Stomach (tissue), 9 donors: ENCODE results near the gene MOV10L1. TPM values are rescaled to one million over a fixed set of nuclear protein-coding genes. Genes with fewer than 3 reads are reported as not detected.

Experiments
- DNase-seq, 2 donors: peaks; one replicate each; pipeline versions ENCODE4 v3.0.0 to v3.0.0-alpha.2; 2013 to 2019
- H3K27ac ChIP-seq, 5 donors: fragments of 200-600 bp in 4 of 5; sonication (generic) in 4 of 5; one replicate each; pipeline ENCODE4 v1.5.1; 2013 to 2019; ENCODE audit warnings: mild to moderate bottlenecking in 1 of 5, moderate library complexity in 1 of 5
- H3K27me3 ChIP-seq, 3 donors: fragments of 200-600 bp; sonication (generic); one replicate each; pipeline ENCODE4 v1.5.1; 2017 to 2019; ENCODE audit warnings: mixed run types in 1 of 3
- H3K36me3 ChIP-seq, 4 donors: fragments of 200-600 bp; sonication (generic); 1 replicate in 3 of 4; 2 replicates in 1 of 4; pipeline ENCODE4 v1.5.1; 2016 to 2019
- H3K4me1 ChIP-seq, 4 donors: fragments of 200-600 bp; sonication (generic); one replicate each; pipeline ENCODE4 v1.5.1; 2016 to 2019
- H3K4me3 ChIP-seq, 4 donors: fragments of 200-600 bp; sonication (generic) in 3 of 4; one replicate each; pipeline ENCODE4 v1.5.1; 2016 to 2019; ENCODE audit warnings: mild to moderate bottlenecking in 1 of 4
- H3K9me3 ChIP-seq, 4 donors: fragments of 200-600 bp; sonication (generic); one replicate each; pipeline ENCODE4 v1.5.1; 2016 to 2019
- CTCF ChIP-seq, 7 experiments: fragments of 450-650 bp in 4 of 7; fragments of 200-600 bp in 3 of 7; sonication (generic) in 3 of 7; IDR thresholded peaks; one replicate each; pipeline ENCODE4 v1.5.1; 2016 to 2019; ENCODE audit warnings: antibody characterized with exemption in 7 of 7, control low read depth in 2 of 7, mild to moderate bottlenecking in 1 of 7
- EP300 ChIP-seq: sonication (generic); formaldehyde crosslinking; IDR thresholded peaks from one replicate; pipeline ENCODE4 v1.6.1; 2017; ENCODE audit warnings: antibody characterized with exemption
- POLR2A ChIP-seq, 4 donors: fragments of 450-650 bp; IDR thresholded peaks; one replicate each; pipeline ENCODE4 v1.6.1; 2016; ENCODE audit warnings: antibody characterized with exemption in 4 of 4, control low read depth in 2 of 4, mild to moderate bottlenecking in 1 of 4, moderate library complexity in 1 of 4
- POLR2AphosphoS5 ChIP-seq, 3 donors: sonication (generic); formaldehyde crosslinking; IDR thresholded peaks; one replicate each; pipeline ENCODE4 v1.6.1; 2016; ENCODE audit warnings: antibody characterized with exemption in 3 of 3
- WGBS, 5 donors: extraction: QIAGEN DNeasy Blood & Tissue Kit in 3 of 5; methylation state at CpG; one replicate each; pipeline versions ENCODE4 v1.1.5 to v1.1.7; 2013 to 2018; 5-methylcytosine and 5-hydroxymethylcytosine counted together
- intact Hi-C: fragments of 100-400 bp; cut with DNase I; formaldehyde crosslinking; loops from one replicate; pipeline ENCODE4 v1.15.1; 2023; ENCODE audit warnings: low total_unique reads
- polyA plus RNA-seq, 3 donors: library from polyadenylated mRNA; stranded (reverse); fragments of 200-250 nt; gene quantifications; one replicate each; pipeline ENCODE4 v1.2.3, GENCODE V29; 2013
- total RNA-seq, 5 donors: library from RNA; depleted of rRNA; stranded (reverse); fragments of >200 nt; gene quantifications; one replicate each; pipeline versions ENCODE4 v1.1.0 to v1.2.3, GENCODE V29; 2014 to 2016
- donor health status: healthy with polysubstance abuse.
- donor health status: Bipolar disorder and iron deficiency.
- donor health status: healthy.

The MOV10L1 gene
- total and polyA plus RNA-seq, 8 donors = 0.12 to 2.8 (median 0.46) TPM; not detected in 3

- Histone ChIP-seq H3K27me3 (peaks cover 0 to 11% (median 0%) of the 10 kb centered on the region in 3 donors), H3K4me1 (peaks cover 6 to 9% (median 8%) of the 10 kb centered on the region in 4 donors), H3K4me3 (no peak overlapping the region), H3K36me3 (no peaks in the 10 kb centered on the region), H3K27ac (no peak overlapping the region), H3K9me3 (no peaks in the 10 kb centered on the region)
- 83 to 94% (median 88%) methylated on average over 9 of the region's 9 CpGs for WGBS, 5 donors
- no peak for DNase-seq
- intact Hi-C loops = no loop called here
- TF ChIP-seq POLR2A (IDR thresholded peaks at IDR 0.05) = no peak
- no peak for TF ChIP-seq POLR2AphosphoS5 (IDR thresholded peaks at IDR 0.05)
- TF ChIP-seq CTCF (IDR thresholded peaks at IDR 0.05) = no peak
- no peak for TF ChIP-seq EP300
Measured at GRCh38 chr22:50138988-50139387, 49.2 kb downstream of the MOV10L1 start.

GRCh38 chr22:50139843-50140415 lies 50.1 kb downstream of the MOV10L1 start:
- H3K27ac ChIP-seq = no peak overlapping the region
- H3K4me1 ChIP-seq = peaks cover 6 to 9% (median 8%) of the 10 kb centered on the region in 4 donors
- H3K9me3 ChIP-seq = no peaks in the 10 kb centered on the region
- DNase-seq = peak in 1 of 2 donors; percentile 54
- TF ChIP-seq CTCF (IDR thresholded peaks at IDR 0.05) (no peak), POLR2AphosphoS5 (IDR thresholded peaks at IDR 0.05) (peak in 1 of 3 donors; percentile 32), POLR2A (IDR thresholded peaks at IDR 0.05) (no peak), EP300 (no peak)
- no peak overlapping the region for H3K4me3 ChIP-seq
- WGBS, 5 donors = 52 to 69% (median 66%) methylated on average over 15 of the region's 15 CpGs
- no peaks in the 10 kb centered on the region for H3K36me3 ChIP-seq
- intact Hi-C loops = no loop called here
- peaks cover 0 to 14% (median 0%) of the 10 kb centered on the region in 3 donors for H3K27me3 ChIP-seq

- intact Hi-C loops = no loop called here
- no peak for TF ChIP-seq POLR2A (IDR thresholded peaks at IDR 0.05)
- no peak for TF ChIP-seq CTCF (IDR thresholded peaks at IDR 0.05)
- Histone ChIP-seq H3K4me3 (no peak overlapping the region), H3K9me3 (no peaks in the 10 kb centered on the region), H3K36me3 (no peaks in the 10 kb centered on the region), H3K4me1 (peaks cover 6 to 9% (median 8%) of the 10 kb centered on the region in 4 donors), H3K27me3 (peaks cover 0 to 14% (median 0%) of the 10 kb centered on the region in 3 donors), H3K27ac (no peak overlapping the region)
- DNase-seq = no peak
- WGBS, 5 donors = 74 to 83% (median 82%) methylated on average over 3 of the region's 3 CpGs
Measured at GRCh38 chr22:50140615-50141014, 50.8 kb downstream of the MOV10L1 start.

- no peaks in the 10 kb centered on the region for H3K36me3 ChIP-seq
- H3K27me3 ChIP-seq = peaks cover 0 to 22% (median 7%) of the 10 kb centered on the region in 3 donors
- WGBS, 5 donors = 40 to 75% (median 57%) methylated on average over 6 of the region's 6 CpGs
- no peak for DNase-seq
- intact Hi-C loops = no loop called here
- no peaks in the 10 kb centered on the region for H3K9me3 ChIP-seq
- no peak overlapping the region for H3K4me3 ChIP-seq
- H3K4me1 ChIP-seq = peaks cover 7 to 9% (median 8%) of the 10 kb centered on the region in 4 donors
- H3K27ac ChIP-seq = no peak overlapping the region
- TF ChIP-seq POLR2A (IDR thresholded peaks at IDR 0.05) (no peak), CTCF (IDR thresholded peaks at IDR 0.05) (no peak), EP300 (no peak), POLR2AphosphoS5 (IDR thresholded peaks at IDR 0.05) (no peak)
Measured at GRCh38 chr22:50141462-50141861, 51.7 kb downstream of the MOV10L1 start.
